Activated naive CD4-positive, alpha-beta T cell treated with anti-CD3 and anti-CD28 coated beads for 36 hours (primary cell): Measurements from ENCODE around the gene RGMB. TPM values are rescaled to one million over a fixed set of nuclear protein-coding genes. Genes with fewer than 3 reads are reported as not detected.
A peak's percentile ranks its signal among the peaks of the same experiment; 100 is the strongest.

Experiments used
- CTCF ChIA-PET: fragments of 350-600 bp; sonication (Branson Sonifier 250); formaldehyde crosslinking; loops from one replicate; lab custom pipeline; 2021; ENCODE audit warnings: antibody characterized with exemption; lab: Charles Lee
- DNase-seq: peaks from one replicate; pipeline ENCODE4 v3.0.0-alpha.2; 2020
- H3K27ac Mint-ChIP-seq: one replicate; pipeline ENCODE4 v1.8.0; 2021; ENCODE audit warnings: mild to moderate bottlenecking, mixed read lengths
- H3K27me3 Mint-ChIP-seq: one replicate; pipeline ENCODE4 v1.8.0; 2021; ENCODE audit warnings: low read depth, mixed read lengths
- H3K36me3 Mint-ChIP-seq: one replicate; pipeline ENCODE4 v1.8.0; 2021; ENCODE audit warnings: low read depth, mixed read lengths
- H3K4me1 Mint-ChIP-seq: one replicate; pipeline ENCODE4 v1.8.0; 2021; ENCODE audit warnings: low read depth, mixed read lengths
- H3K4me3 Mint-ChIP-seq: one replicate; pipeline ENCODE4 v1.8.0; 2021; ENCODE audit warnings: mild to moderate bottlenecking, moderate library complexity, mixed read lengths
- H3K9me3 Mint-ChIP-seq: one replicate; pipeline ENCODE4 v1.8.0; 2021; ENCODE audit warnings: mixed read lengths
- intact Hi-C: fragments of 100-400 bp; cut with micrococcal nuclease; formaldehyde crosslinking; loops from one replicate; pipeline ENCODE4 v1.15.1; 2023
- total RNA-seq, 2 experiments: library from RNA; stranded (reverse); gene quantifications; one replicate each; pipeline ENCODE4 v1.2.3, GENCODE V29; 2021

The RGMB gene
- total RNA-seq, 2 experiments from 2014 or later, result 5.0 to 5.9 TPM

- intact Hi-C loops, result no loop called here
- Mint-ChIP-seq H3K4me1 (no peaks in the 10 kb centered on the region), H3K36me3 (peaks cover 15% of the 10 kb centered on the region), H3K27ac (no peak overlapping the region), H3K9me3 (peaks cover 18% of the 10 kb centered on the region), H3K27me3 (no peaks in the 10 kb centered on the region), H3K4me3 (no peak overlapping the region)
- CTCF ChIA-PET, result no interaction called here
- no peak for DNase-seq
These were observed 31.6 kb downstream of the RGMB start for GRCh38 chr5:98805070-98805469.

GRCh38 chr5:98807806-98808205 lies 34.3 kb downstream of the RGMB start:
- H3K27ac Mint-ChIP-seq, result no peak overlapping the region
- intact Hi-C loops, result no loop called here
- no peak overlapping the region for H3K4me3 Mint-ChIP-seq
- CTCF ChIA-PET, result no interaction called here
- no peak for DNase-seq
- no peaks in the 10 kb centered on the region for H3K27me3 Mint-ChIP-seq
- peaks cover 15% of the 10 kb centered on the region for H3K36me3 Mint-ChIP-seq
- peaks cover 18% of the 10 kb centered on the region for H3K9me3 Mint-ChIP-seq
- no peaks in the 10 kb centered on the region for H3K4me1 Mint-ChIP-seq

- intact Hi-C loops, result no loop called here
- CTCF ChIA-PET, result interaction anchor here (1.1 to 1.4 kb wide), 2 partner anchors 38 to 41 kb away, joined by 3 read pairs; no protein-coding TSS in a partner anchor
- no peaks in the 10 kb centered on the region for H3K27me3 Mint-ChIP-seq
- H3K36me3 Mint-ChIP-seq, result peaks cover 12% of the 10 kb centered on the region
- DNase-seq, result no peak
- no peak overlapping the region for H3K4me3 Mint-ChIP-seq
- peaks cover 17% of the 10 kb centered on the region for H3K9me3 Mint-ChIP-seq
- no peak overlapping the region for H3K27ac Mint-ChIP-seq
- peaks cover 5% of the 10 kb centered on the region for H3K4me1 Mint-ChIP-seq
These were observed 36.7 kb downstream of the RGMB start for GRCh38 chr5:98810206-98810605.

GRCh38 chr5:98813755-98814154 lies 40.3 kb downstream of the RGMB start:
- peaks cover 5% of the 10 kb centered on the region for H3K4me1 Mint-ChIP-seq
- peak; percentile 13 for DNase-seq
- intact Hi-C loops, result no loop called here

GRCh38 chr5:98816582-98817222 lies 43.2 kb downstream of the RGMB start:
- no peak for DNase-seq
- no peaks in the 10 kb centered on the region for H3K27me3 Mint-ChIP-seq

More at GRCh38 chr5:98813755-98814154, 40.3 kb downstream of the RGMB start:
- Mint-ChIP-seq H3K9me3 (no peaks in the 10 kb centered on the region), H3K27ac (no peak overlapping the region), H3K4me3 (no peak overlapping the region), H3K36me3 (no peaks in the 10 kb centered on the region), H3K27me3 (no peaks in the 10 kb centered on the region)
- CTCF ChIA-PET, result no interaction called here

DNA sequence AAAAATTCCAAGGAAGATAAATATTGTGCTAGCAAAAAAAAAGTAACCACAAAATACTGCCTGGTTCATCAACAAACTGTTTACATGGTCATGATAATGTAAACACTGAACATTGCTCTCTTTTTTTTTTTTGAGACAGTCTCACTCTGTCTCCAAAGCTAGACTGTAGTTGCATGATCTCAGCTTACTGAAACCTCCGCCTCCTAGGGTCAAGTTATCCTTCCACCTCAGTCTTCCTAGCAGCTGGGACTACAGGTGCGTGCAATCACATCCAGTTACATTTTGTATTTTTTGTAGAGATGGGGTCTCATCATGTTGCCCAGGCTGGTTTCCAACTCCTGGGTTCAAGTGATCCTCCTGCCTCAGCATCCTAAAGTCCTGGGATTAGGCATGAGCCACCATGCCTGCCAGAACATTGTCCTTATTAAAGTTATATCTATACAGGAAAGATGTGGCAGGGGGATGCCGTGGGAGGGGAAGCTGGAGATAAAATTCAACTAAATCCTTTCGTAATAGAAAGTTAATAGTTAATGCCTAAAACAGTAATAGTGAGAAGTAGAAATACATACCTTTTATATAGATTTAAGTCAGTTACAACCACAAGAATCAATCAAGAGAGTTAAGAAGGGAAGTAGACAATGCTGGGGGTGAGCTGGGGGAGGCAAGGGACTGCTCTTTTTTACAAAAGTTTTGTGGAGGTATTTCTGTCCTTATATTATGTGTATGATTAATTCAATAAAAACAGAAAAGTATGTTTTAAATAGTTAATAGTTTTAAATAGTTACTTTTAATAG lies 52.3 kb downstream of the RGMB start:
- no peaks in the 10 kb centered on the region for H3K4me1 Mint-ChIP-seq
- intact Hi-C loops, result loop anchor here (2.0 kb wide), 2 partner anchors 57 to 1595 kb away; no protein-coding TSS in a partner anchor
- no peak overlapping the region for H3K4me3 Mint-ChIP-seq
- no peak for DNase-seq
- peaks cover 3% of the 10 kb centered on the region for H3K9me3 Mint-ChIP-seq
- CTCF ChIA-PET, result interaction anchor here (0.6 to 0.7 kb wide), 3 partner anchors 27 to 797 kb away, joined by 3 to 5 read pairs (median 3); no protein-coding TSS in a partner anchor
- peaks cover 2% of the 10 kb centered on the region for H3K36me3 Mint-ChIP-seq
- H3K27me3 Mint-ChIP-seq, result no peaks in the 10 kb centered on the region
- no peak overlapping the region for H3K27ac Mint-ChIP-seq

More at GRCh38 chr5:98816582-98817222, 43.2 kb downstream of the RGMB start:
- CTCF ChIA-PET, result no interaction called here
- Mint-ChIP-seq H3K9me3 (peaks cover 7% of the 10 kb centered on the region), H3K4me1 (peaks cover 5% of the 10 kb centered on the region), H3K27ac (no peak overlapping the region), H3K36me3 (peaks cover 2% of the 10 kb centered on the region), H3K4me3 (no peak overlapping the region)
- intact Hi-C loops, result no loop called here

DNA sequence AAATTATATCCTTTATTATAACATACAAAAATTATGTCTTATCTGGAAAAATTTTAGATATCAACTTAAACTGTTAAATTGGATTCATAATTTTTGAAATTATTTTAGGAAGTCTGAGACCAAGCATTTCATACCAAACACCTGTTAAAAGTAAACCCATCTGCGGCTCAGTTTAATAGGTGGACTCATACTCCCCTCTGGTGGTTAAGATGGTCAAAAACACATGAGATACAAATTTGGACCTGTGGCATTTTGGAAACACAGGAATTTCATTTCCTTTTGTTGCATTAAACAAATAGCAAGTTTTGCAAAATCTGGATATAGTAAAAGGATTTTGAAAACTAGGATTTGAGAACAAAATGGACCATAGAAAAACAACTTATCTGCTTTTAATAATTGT lies 53.7 kb downstream of the RGMB start:
- Mint-ChIP-seq H3K4me3 (no peak overlapping the region), H3K4me1 (no peaks in the 10 kb centered on the region), H3K9me3 (no peaks in the 10 kb centered on the region), H3K36me3 (no peaks in the 10 kb centered on the region), H3K27ac (no peak overlapping the region), H3K27me3 (no peaks in the 10 kb centered on the region)
- peak; percentile 13 for DNase-seq
- CTCF ChIA-PET, result interaction anchor here (0.8 to 1.4 kb wide), 2 partner anchors 9 to 12 kb away, joined by 3 read pairs; no protein-coding TSS in a partner anchor
- intact Hi-C loops, result loop anchor here (1.0 to 2.0 kb wide), 3 partner anchors 58 to 1596 kb away; no protein-coding TSS in a partner anchor

DNA sequence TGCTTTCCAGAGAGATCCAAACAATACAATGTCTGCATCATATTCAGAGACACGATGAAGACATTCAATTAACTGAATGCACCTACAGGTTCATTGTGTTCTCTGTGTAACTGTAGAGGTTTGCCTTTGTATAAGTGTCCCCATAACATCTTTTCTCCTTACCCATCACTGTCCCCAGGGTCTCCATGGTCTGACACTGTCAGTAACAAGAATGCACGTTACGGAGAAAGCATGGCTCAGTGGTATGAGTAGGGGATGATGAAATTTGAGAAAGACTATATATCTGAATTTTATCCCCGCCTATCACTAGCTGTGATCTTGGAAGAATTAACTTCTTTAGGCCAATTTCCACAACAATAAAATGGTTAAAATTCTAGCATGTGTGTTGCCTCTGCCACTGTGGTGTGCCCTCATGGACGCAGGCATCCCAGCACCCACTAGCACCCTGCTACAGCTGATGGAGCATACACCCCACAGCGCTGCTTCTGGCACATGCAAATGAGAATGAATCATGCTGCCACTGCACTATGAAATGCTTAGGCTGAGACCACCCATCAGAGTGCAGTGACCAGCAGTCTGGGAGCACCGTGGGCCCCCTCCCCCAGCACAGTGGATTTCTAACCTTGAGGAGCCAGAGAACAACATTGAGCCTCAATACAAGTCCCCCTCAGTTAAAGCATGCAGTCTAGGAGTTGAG lies 54.3 kb downstream of the RGMB start:
- DNase-seq, result no peak
- Mint-ChIP-seq H3K27ac (no peak overlapping the region), H3K36me3 (no peaks in the 10 kb centered on the region), H3K4me1 (no peaks in the 10 kb centered on the region), H3K9me3 (no peaks in the 10 kb centered on the region), H3K27me3 (no peaks in the 10 kb centered on the region), H3K4me3 (no peak overlapping the region)
- CTCF ChIA-PET, result interaction anchor here (0.6 to 1.4 kb wide), 2 partner anchors 11 to 61 kb away, joined by 3 read pairs; no protein-coding TSS in a partner anchor
- intact Hi-C loops, result loop anchor here (1.0 to 2.0 kb wide), 3 partner anchors 59 to 1597 kb away; no protein-coding TSS in a partner anchor

GRCh38 chr5:98836175-98836574 lies 62.7 kb downstream of the RGMB start:
- no peak for DNase-seq
- no peak overlapping the region for H3K4me3 Mint-ChIP-seq
- no peak overlapping the region for H3K27ac Mint-ChIP-seq
- no peaks in the 10 kb centered on the region for H3K9me3 Mint-ChIP-seq
- H3K4me1 Mint-ChIP-seq, result no peaks in the 10 kb centered on the region
- intact Hi-C loops, result loop anchor here (5.0 kb wide), 1 partner anchor 196 kb away; no protein-coding TSS in a partner anchor
- CTCF ChIA-PET, result no interaction called here
- H3K36me3 Mint-ChIP-seq, result no peaks in the 10 kb centered on the region
- peaks cover 2% of the 10 kb centered on the region for H3K27me3 Mint-ChIP-seq

DNA sequence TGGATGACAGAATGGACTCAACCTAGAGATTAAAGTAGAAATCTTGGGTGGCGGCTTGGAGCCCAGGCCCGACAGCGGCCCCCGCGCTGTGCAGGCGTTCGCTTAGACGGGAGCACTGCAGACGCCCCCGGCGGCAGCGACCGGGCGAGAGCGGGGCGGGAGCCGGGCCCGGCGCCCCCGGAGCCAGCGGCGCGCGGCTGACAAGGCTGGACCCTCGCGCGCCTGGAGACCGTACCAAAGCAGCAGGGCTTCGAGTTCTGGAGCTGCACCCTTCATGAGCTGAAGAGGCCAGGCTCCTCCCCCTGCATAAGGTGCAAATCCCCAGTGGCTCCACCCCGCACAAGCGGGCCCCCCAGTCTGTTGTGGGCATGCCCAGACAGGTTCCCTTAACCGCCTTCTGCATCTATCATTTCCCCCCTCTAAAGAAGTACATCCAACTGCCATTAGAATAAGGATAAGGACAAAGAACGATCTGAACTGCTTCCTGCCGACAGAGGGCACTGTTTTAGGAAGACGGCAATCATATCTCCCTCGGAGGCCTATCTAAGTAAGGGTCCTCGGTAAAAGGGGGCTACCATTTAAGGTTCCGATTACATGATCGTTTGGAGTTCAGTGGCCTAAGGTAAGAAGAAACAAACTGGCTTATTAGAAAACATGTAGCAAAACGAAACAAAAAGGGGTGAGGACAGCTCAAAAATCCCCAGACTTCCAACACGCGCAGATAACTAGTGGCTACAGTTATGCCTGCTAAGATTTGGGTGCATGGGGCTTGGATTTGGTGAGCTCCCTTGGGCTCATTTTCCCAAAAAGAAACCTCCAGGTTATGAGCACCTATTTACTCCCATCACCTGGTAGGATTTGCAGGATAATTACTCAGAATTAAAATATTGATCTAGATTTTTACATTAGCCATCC lies 66.3 kb downstream of the RGMB start:
- Mint-ChIP-seq H3K4me1 (no peaks in the 10 kb centered on the region), H3K36me3 (peaks cover 1% of the 10 kb centered on the region), H3K27me3 (peaks cover 2% of the 10 kb centered on the region), H3K9me3 (peaks cover 3% of the 10 kb centered on the region), H3K27ac (no peak overlapping the region), H3K4me3 (peak overlapping the region; percentile 46)
- peak; percentile 26 for DNase-seq
- intact Hi-C loops, result loop anchor here (1.0 to 5.0 kb wide), 2 partner anchors 193 to 221 kb away; no protein-coding TSS in a partner anchor
- CTCF ChIA-PET, result interaction anchor here (0.6 to 1.5 kb wide), 6 partner anchors 13 to 224 kb away, joined by 3 to 4 read pairs (median 3); no protein-coding TSS in a partner anchor

DNA sequence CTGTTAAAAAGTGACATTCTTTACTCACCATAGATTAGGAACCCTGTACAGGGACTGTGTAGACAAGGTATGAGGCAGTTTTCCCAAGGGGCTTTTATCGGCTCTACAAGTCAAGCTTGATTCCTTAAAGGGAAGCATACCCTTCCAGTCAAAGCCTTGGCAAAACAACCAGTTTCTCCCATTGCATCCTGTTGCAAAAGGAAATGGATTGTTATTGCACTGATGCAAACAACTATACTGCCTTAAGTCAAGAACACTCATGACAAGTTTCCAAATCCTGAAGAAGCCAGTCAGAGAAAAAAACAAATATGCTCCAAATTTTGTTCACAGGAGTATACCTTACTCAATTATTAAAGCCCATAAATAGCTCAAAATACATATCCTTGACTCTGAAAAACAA lies 67.5 kb downstream of the RGMB start:
- Mint-ChIP-seq H3K27ac (no peak overlapping the region), H3K36me3 (peaks cover 1% of the 10 kb centered on the region), H3K4me1 (no peaks in the 10 kb centered on the region), H3K9me3 (peaks cover 3% of the 10 kb centered on the region), H3K4me3 (no peak overlapping the region), H3K27me3 (peaks cover 2% of the 10 kb centered on the region)
- intact Hi-C loops, result no loop called here
- CTCF ChIA-PET, result interaction anchor here (1.0 to 1.1 kb wide), 2 partner anchors 9 to 222 kb away, joined by 3 read pairs; no protein-coding TSS in a partner anchor
- no peak for DNase-seq
